Activated CD4-positive, alpha-beta T cell treated with anti-CD3 and anti-CD28 coated beads for 36 hours (primary cell): ENCODE results near the gene ZNF519. TPM values are rescaled to one million over a fixed set of nuclear protein-coding genes. Genes with fewer than 3 reads are reported as not detected.

Experiments used
- ATAC-seq: fragments of 200-7000 bp; cut with Tn5 transposase; one replicate; pipeline ENCODE4 v1.10.0; 2021; ENCODE audit warnings: mild to moderate bottlenecking, moderate library complexity
- CTCF ChIA-PET: fragments of 350-600 bp; sonication (Branson Sonifier 250); formaldehyde crosslinking; loops from one replicate; lab custom pipeline; 2021; ENCODE audit warnings: antibody characterized with exemption; lab: Charles Lee
- POLR2A ChIA-PET: fragments of 350-600 bp; sonication (Branson Sonifier 250); formaldehyde crosslinking; loops from one replicate; lab custom pipeline; 2021; ENCODE audit warnings: antibody characterized with exemption, inconsistent platforms; lab: Charles Lee
- DNase-seq: peaks from one replicate; pipeline ENCODE4 v3.0.0-alpha.2; 2020
- H3K27ac Mint-ChIP-seq: one replicate; pipeline ENCODE4 v1.8.0; 2021; ENCODE audit warnings: mixed read lengths
- H3K27me3 Mint-ChIP-seq: one replicate; pipeline ENCODE4 v1.8.0; 2021; ENCODE audit warnings: mixed read lengths
- H3K36me3 Mint-ChIP-seq: one replicate; pipeline ENCODE4 v1.8.0; 2021; ENCODE audit warnings: low read depth, mixed read lengths
- H3K4me1 Mint-ChIP-seq: one replicate; pipeline ENCODE4 v1.8.0; 2021; ENCODE audit warnings: mixed read lengths
- H3K4me3 Mint-ChIP-seq: one replicate; pipeline ENCODE4 v1.8.0; 2021; ENCODE audit warnings: mild to moderate bottlenecking, moderate library complexity, mixed read lengths
- H3K9me3 Mint-ChIP-seq: one replicate; pipeline ENCODE4 v1.8.0; 2021; ENCODE audit warnings: low read depth, mixed read lengths
- intact Hi-C, 2 experiments: fragments of 100-400 bp; cut with DNase I in 1 of 2; cut with micrococcal nuclease in 1 of 2; formaldehyde crosslinking; loops; one replicate each; pipeline versions ENCODE4 v1.14.2 to v1.15.1; 2022 to 2024; cut with DNase I, micrococcal nuclease
- total RNA-seq, 2 experiments: library from RNA; stranded (reverse); gene quantifications; one replicate each; pipeline ENCODE4 v1.2.3, GENCODE V29; 2021

The ZNF519 gene
- total RNA-seq, 2 experiments from 2014 or later, result 14.5 to 16.3 TPM

- Mint-ChIP-seq H3K27me3 (peaks cover 2% of the 10 kb centered on the region), H3K36me3 (no peaks in the 10 kb centered on the region), H3K4me3 (no peak overlapping the region), H3K27ac (no peak overlapping the region), H3K9me3 (no peaks in the 10 kb centered on the region), H3K4me1 (no peaks in the 10 kb centered on the region)
- ATAC-seq, result no peak
- POLR2A ChIA-PET, result no interaction called here
- intact Hi-C loops, result loop anchor here (1.0 to 5.0 kb wide), 3 partner anchors 262 to 274 kb away; partner anchors contain the start of gene MC5R (in 2 of the 2)
- CTCF ChIA-PET, result interaction anchor here (0.7 to 4.8 kb wide), 8 partner anchors 13 to 284 kb away, joined by 3 to 50 read pairs (median 3); partner anchors contain the start of gene MC5R
- peak; percentile 34 for DNase-seq
Observed at GRCh38 chr18:14086458-14087231, 45.6 kb downstream of the ZNF519 start.

GRCh38 chr18:14085770-14086457, 46.3 kb downstream of the ZNF519 start:
- CTCF ChIA-PET, result interaction anchor here (0.9 to 4.8 kb wide), 3 partner anchors 39 to 272 kb away, joined by 3 to 50 read pairs (median 19); partner anchors contain the start of gene MC5R

GRCh38 chr18:14075196-14075595, 57.0 kb downstream of the ZNF519 start:
- Mint-ChIP-seq H3K4me3 (no peak overlapping the region), H3K4me1 (no peaks in the 10 kb centered on the region), H3K9me3 (peaks cover under 1% of the 10 kb centered on the region), H3K27ac (no peak overlapping the region), H3K36me3 (peaks cover 5% of the 10 kb centered on the region), H3K27me3 (no peaks in the 10 kb centered on the region)
- POLR2A ChIA-PET, result no interaction called here
- ATAC-seq (no peak), DNase-seq (no peak)
- intact Hi-C loops, result no loop called here
- CTCF ChIA-PET, result no interaction called here

More at GRCh38 chr18:14085770-14086457, 46.3 kb downstream of the ZNF519 start:
- Mint-ChIP-seq H3K27ac (no peak overlapping the region), H3K4me3 (no peak overlapping the region), H3K9me3 (no peaks in the 10 kb centered on the region), H3K27me3 (peaks cover 2% of the 10 kb centered on the region), H3K36me3 (no peaks in the 10 kb centered on the region), H3K4me1 (no peaks in the 10 kb centered on the region)
- POLR2A ChIA-PET, result no interaction called here
- DNase-seq, result no peak
- intact Hi-C loops, result loop anchor here (1.0 to 5.0 kb wide), 3 partner anchors 262 to 274 kb away; partner anchors contain the start of gene MC5R (in 2 of the 2)
- no peak for ATAC-seq

GRCh38 chr18:14074187-14074586, 58.0 kb downstream of the ZNF519 start:
- Mint-ChIP-seq H3K27me3 (no peaks in the 10 kb centered on the region), H3K9me3 (peaks cover 4% of the 10 kb centered on the region), H3K27ac (no peak overlapping the region), H3K4me1 (no peaks in the 10 kb centered on the region), H3K36me3 (peaks cover 11% of the 10 kb centered on the region), H3K4me3 (no peak overlapping the region)
- intact Hi-C loops, result no loop called here
- CTCF ChIA-PET, result interaction anchor here (1.0 kb wide), 1 partner anchor 13 kb away, joined by 3 read pairs; no protein-coding TSS in a partner anchor
- ATAC-seq (no peak), DNase-seq (peak; percentile 18)
- POLR2A ChIA-PET, result no interaction called here

- Mint-ChIP-seq H3K4me3 (no peak overlapping the region), H3K27me3 (no peaks in the 10 kb centered on the region), H3K36me3 (no peaks in the 10 kb centered on the region), H3K27ac (no peak overlapping the region), H3K9me3 (peaks cover 16% of the 10 kb centered on the region), H3K4me1 (no peaks in the 10 kb centered on the region)
- DNase-seq (no peak), ATAC-seq (no peak)
- intact Hi-C loops, result no loop called here
- CTCF ChIA-PET, result interaction anchor here (0.7 to 1.2 kb wide), 2 partner anchors 29 to 32 kb away, joined by 4 read pairs; no protein-coding TSS in a partner anchor
- POLR2A ChIA-PET, result no interaction called here
Observed at GRCh38 chr18:14053661-14054060, 78.6 kb downstream of the ZNF519 start.

Other genes starting within 250 kb of the ZNF519 start
- gene MC2R, start 216.9 kb downstream of the ZNF519 start, total RNA-seq, result not detected